KMS-11 (cell line): Measurements from ENCODE around the gene PACSIN3.

Source experiments
- H2AFZ ChIP-seq: fragments of 200-600 bp; sonication (generic); 2 replicates; pipeline ENCODE4 v1.6.1; 2016; ENCODE audit warnings: antibody characterized with exemption, mixed run types, low read depth
- H3K27ac ChIP-seq: fragments of 200-600 bp; sonication (generic); 2 replicates; pipeline ENCODE4 v1.6.1; 2016; ENCODE audit warnings: mild to moderate bottlenecking, mixed run types
- H3K27me3 ChIP-seq: fragments of 200-600 bp; sonication (generic); 2 replicates; pipeline ENCODE4 v1.6.1; 2017; ENCODE audit warnings: mild to moderate bottlenecking, low read depth, mixed run types, moderate library complexity; ENCODE audit not compliant: insufficient read depth
- H3K36me3 ChIP-seq: fragments of 200-600 bp; sonication (generic); 2 replicates; pipeline ENCODE4 v1.6.1; 2017; ENCODE audit warnings: mild to moderate bottlenecking, mixed run types; ENCODE audit not compliant: insufficient read depth
- H3K4me1 ChIP-seq: fragments of 200-600 bp; sonication (generic); 2 replicates; pipeline ENCODE4 v1.6.1; 2016; ENCODE audit warnings: mild to moderate bottlenecking, low read depth, mixed run types; ENCODE audit not compliant: poor library complexity, severe bottlenecking
- H3K4me2 ChIP-seq: fragments of 200-600 bp; sonication (generic); 2 replicates; pipeline ENCODE4 v1.7.0; 2016; ENCODE audit warnings: mild to moderate bottlenecking, mixed run types
- H3K4me3 ChIP-seq: fragments of 200-600 bp; sonication (generic); IDR thresholded peaks from 2 replicates; pipeline ENCODE4 v1.6.1; 2017; ENCODE audit warnings: low read depth, low read length, mixed read lengths; ENCODE audit not compliant: insufficient read depth
- H3K79me2 ChIP-seq: fragments of 200-600 bp; sonication (generic); 2 replicates; pipeline ENCODE4 v1.6.1; 2016; ENCODE audit warnings: low read depth, mixed run types; ENCODE audit not compliant: insufficient read depth
- H3K9ac ChIP-seq: fragments of 200-600 bp; sonication (generic); 2 replicates; pipeline ENCODE4 v1.6.1; 2016; ENCODE audit warnings: mild to moderate bottlenecking, mixed run types
- H4K20me1 ChIP-seq: fragments of 200-600 bp; sonication (generic); 2 replicates; pipeline ENCODE4 v1.6.1; 2016; ENCODE audit warnings: mild to moderate bottlenecking, mixed run types; ENCODE audit not compliant: insufficient read depth
- CTCF ChIP-seq: fragments of 200-600 bp; sonication (generic); conservative IDR thresholded peaks from 2 replicates; pipeline ENCODE4 v1.6.1; 2017; ENCODE audit warnings: low read depth, mild to moderate bottlenecking, antibody characterized with exemption, low read length, moderate library complexity, mixed read lengths

Gene PACSIN3

GRCh38 chr11:47148270-47148669, 38.0 kb downstream of the PACSIN3 start:
- H3K27ac ChIP-seq = no peak overlapping the region
- H3K4me2 ChIP-seq = no peak overlapping the region
- H3K4me1 ChIP-seq = no peaks in the 10 kb centered on the region
- no peak for TF ChIP-seq CTCF
- no peaks in the 10 kb centered on the region for H3K27me3 ChIP-seq
- H3K9ac ChIP-seq = no peak overlapping the region
- H3K36me3 ChIP-seq = no peaks in the 10 kb centered on the region
- H4K20me1 ChIP-seq = no peaks in the 10 kb centered on the region; the same call in 1 of the 2 replicates
- H3K4me3 ChIP-seq = no peak overlapping the region
- no peaks in the 10 kb centered on the region for H3K79me2 ChIP-seq
- H2AFZ ChIP-seq = no peak overlapping the region

GRCh38 chr11:47147681-47148080, 38.6 kb downstream of the PACSIN3 start:
- Histone ChIP-seq H3K4me2 (no peak overlapping the region), H3K36me3 (no peaks in the 10 kb centered on the region), H3K27me3 (no peaks in the 10 kb centered on the region), H3K27ac (no peak overlapping the region), H2AFZ (no peak overlapping the region), H3K79me2 (no peaks in the 10 kb centered on the region), H3K9ac (no peak overlapping the region), H3K4me3 (no peak overlapping the region), H3K4me1 (no peaks in the 10 kb centered on the region), H4K20me1 (no peaks in the 10 kb centered on the region; the same call in 1 of the 2 replicates)
- TF ChIP-seq CTCF = no peak

- no peak overlapping the region for H2AFZ ChIP-seq
- H3K79me2 ChIP-seq = no peaks in the 10 kb centered on the region
- H3K9ac ChIP-seq = no peak overlapping the region
- no peaks in the 10 kb centered on the region for H4K20me1 ChIP-seq
- H3K4me2 ChIP-seq = no peak overlapping the region
- H3K4me3 ChIP-seq = no peak overlapping the region
- H3K36me3 ChIP-seq = no peaks in the 10 kb centered on the region
- TF ChIP-seq CTCF = no peak
- no peaks in the 10 kb centered on the region for H3K27me3 ChIP-seq
- H3K4me1 ChIP-seq = no peaks in the 10 kb centered on the region
- H3K27ac ChIP-seq = no peak overlapping the region
These were observed 39.0 kb downstream of the PACSIN3 start for GRCh38 chr11:47147250-47147649.

- no peaks in the 10 kb centered on the region for H3K36me3 ChIP-seq
- no peak overlapping the region for H3K27ac ChIP-seq
- no peaks in the 10 kb centered on the region for H3K4me1 ChIP-seq
- no peaks in the 10 kb centered on the region for H4K20me1 ChIP-seq
- H2AFZ ChIP-seq = no peak overlapping the region
- no peak overlapping the region for H3K4me2 ChIP-seq
- H3K79me2 ChIP-seq = no peaks in the 10 kb centered on the region
- H3K9ac ChIP-seq = no peak overlapping the region
- no peak for TF ChIP-seq CTCF
- H3K27me3 ChIP-seq = no peaks in the 10 kb centered on the region
- H3K4me3 ChIP-seq = no peak overlapping the region
These were observed 41.7 kb downstream of the PACSIN3 start for GRCh38 chr11:47144541-47144940.
